ENCODE results near the gene PIP5KL1. TPM values are rescaled to one million over a fixed set of nuclear protein-coding genes. Genes with fewer than 3 reads are reported as not detected.

The PIP5KL1 gene
- total RNA-seq, 2 experiments from 2014 or later: 0.94 to 2.9 TPM

DNA sequence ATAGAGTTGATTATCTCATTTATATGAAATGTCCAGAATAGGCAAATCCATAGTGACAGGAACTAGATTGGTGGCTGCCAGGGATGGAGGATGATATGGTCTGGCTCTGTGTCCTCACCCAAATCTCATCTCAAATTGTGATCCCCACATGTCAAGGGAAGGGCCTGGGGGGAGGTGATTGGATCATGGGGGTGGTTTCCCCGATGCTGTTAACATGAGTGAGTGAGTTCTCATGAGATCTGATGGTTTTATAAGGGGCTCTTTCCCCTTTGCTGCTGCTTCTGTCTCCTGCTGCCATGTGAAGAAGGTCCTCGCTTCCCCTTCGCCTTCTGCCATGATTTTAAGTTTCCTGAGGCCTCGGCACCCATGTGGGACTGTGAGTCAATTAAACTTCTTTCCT is 28.8 kb upstream of the PIP5KL1 start:
- Mint-ChIP-seq H3K36me3 (peaks cover 7% of the 10 kb centered on the region), H3K4me1 (ENCODE audit: low read depth) (peaks cover 91% of the 10 kb centered on the region), H3K27me3 (no peaks in the 10 kb centered on the region), H3K9me3 (no peaks in the 10 kb centered on the region), H3K4me3 (no peak overlapping the region), H3K27ac (peak overlapping the region; percentile 87)
- ChIA-PET POLR2A (no interaction called here), CTCF (interaction anchor here (1.0 to 9.9 kb wide), 4 partner anchors 17 to 76 kb away, joined by 3 to 142 read pairs (median 62); no protein-coding TSS in a partner anchor)
- intact Hi-C loops (cut with micrococcal nuclease): loop anchor here (5.0 kb wide), 1 partner anchor 158 kb away; no protein-coding TSS in a partner anchor
- DNase-seq: no peak

DNA sequence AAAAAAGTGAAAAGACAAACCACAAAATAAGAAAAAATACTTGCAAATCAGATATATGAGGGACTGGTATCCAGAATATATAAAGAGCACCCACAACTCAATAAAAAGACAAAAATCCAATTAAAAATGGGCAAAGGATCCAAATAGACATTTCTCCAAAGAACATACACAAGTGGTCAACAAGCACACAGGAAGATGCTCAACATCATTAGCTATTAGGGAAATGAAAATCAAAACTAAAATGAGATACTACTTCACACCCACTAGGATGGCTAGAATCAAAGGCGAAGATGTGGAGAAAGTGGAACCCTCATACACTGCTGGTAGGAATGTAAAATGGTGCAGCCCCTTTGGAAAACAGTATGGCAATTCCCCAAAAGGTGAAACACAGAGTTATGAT is 28.2 kb upstream of the PIP5KL1 start:
- Mint-ChIP-seq H3K36me3 (peaks cover 7% of the 10 kb centered on the region), H3K4me1 (ENCODE audit: low read depth) (peaks cover 91% of the 10 kb centered on the region), H3K9me3 (no peaks in the 10 kb centered on the region), H3K4me3 (no peak overlapping the region), H3K27ac (peak overlapping the region; percentile 26), H3K27me3 (no peaks in the 10 kb centered on the region)
- POLR2A ChIA-PET: no interaction called here
- intact Hi-C loops (cut with micrococcal nuclease): loop anchor here (5.0 kb wide), 1 partner anchor 159 kb away; no protein-coding TSS in a partner anchor
- DNase-seq: no peak
- CTCF ChIA-PET: interaction anchor here (0.9 to 9.9 kb wide), 6 partner anchors 9 to 76 kb away, joined by 3 to 142 read pairs (median 4); no protein-coding TSS in a partner anchor

GRCh38 chr9:127955294-127956015 is 24.9 kb upstream of the PIP5KL1 start:
- Mint-ChIP-seq H3K27ac (peak overlapping the region; percentile 92), H3K27me3 (no peaks in the 10 kb centered on the region), H3K4me3 (peak overlapping the region; percentile 30), H3K9me3 (no peaks in the 10 kb centered on the region), H3K4me1 (ENCODE audit: low read depth) (peaks cover 80% of the 10 kb centered on the region), H3K36me3 (peaks cover 3% of the 10 kb centered on the region)
- ChIA-PET CTCF (interaction anchor here (0.6 to 9.9 kb wide), 27 partner anchors 8 to 162 kb away, joined by 3 to 142 read pairs (median 6); partner anchors contain the start of gene EEIG1), POLR2A (interaction anchor here (1.1 to 2.7 kb wide), 7 partner anchors 8 to 71 kb away, joined by 3 to 31 read pairs (median 6); partner anchors contain the start of gene EEIG1)
- peak; percentile 95 for DNase-seq
- intact Hi-C loops (cut with micrococcal nuclease): loop anchor here (1.0 to 5.0 kb wide), 5 partner anchors 15 to 162 kb away; no protein-coding TSS in a partner anchor

DNA sequence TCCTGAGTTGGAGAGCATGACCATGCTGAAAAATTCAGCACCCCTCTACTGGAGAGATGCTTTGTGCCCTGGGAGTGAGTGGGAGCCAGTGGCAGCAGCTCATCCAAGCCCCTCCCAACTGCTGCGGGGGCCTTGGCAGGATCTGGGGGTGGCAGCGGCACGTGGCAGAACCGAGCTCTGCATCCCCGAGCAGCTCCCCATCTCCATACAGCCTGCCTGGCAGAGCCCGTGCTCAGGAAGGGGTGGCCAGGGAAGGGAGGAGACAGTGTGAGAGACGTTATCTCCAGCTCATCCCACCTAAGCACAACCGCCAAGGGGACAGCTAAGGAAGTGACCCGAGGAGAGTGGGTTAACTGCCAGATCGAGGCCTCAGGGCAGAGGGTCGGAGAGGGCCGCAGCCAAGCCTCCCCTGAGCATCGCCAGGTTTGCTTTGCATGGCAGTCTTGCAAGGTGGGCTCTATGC is 24.3 kb upstream of the PIP5KL1 start:
- intact Hi-C loops (cut with micrococcal nuclease): loop anchor here (1.0 to 5.0 kb wide), 5 partner anchors 15 to 162 kb away; no protein-coding TSS in a partner anchor
- Mint-ChIP-seq H3K9me3 (no peaks in the 10 kb centered on the region), H3K27ac (peak overlapping the region; percentile 92), H3K4me3 (no peak overlapping the region), H3K27me3 (no peaks in the 10 kb centered on the region), H3K4me1 (ENCODE audit: low read depth) (peaks cover 78% of the 10 kb centered on the region), H3K36me3 (peaks cover 5% of the 10 kb centered on the region)
- CTCF ChIA-PET: interaction anchor here (0.7 to 9.9 kb wide), 22 partner anchors 9 to 163 kb away, joined by 3 to 142 read pairs (median 10); partner anchors contain the start of gene EEIG1
- DNase-seq: no peak
- POLR2A ChIA-PET: interaction anchor here (1.1 to 2.7 kb wide), 8 partner anchors 8 to 77 kb away, joined by 3 to 31 read pairs (median 6); partner anchors contain the start of gene EEIG1

DNA sequence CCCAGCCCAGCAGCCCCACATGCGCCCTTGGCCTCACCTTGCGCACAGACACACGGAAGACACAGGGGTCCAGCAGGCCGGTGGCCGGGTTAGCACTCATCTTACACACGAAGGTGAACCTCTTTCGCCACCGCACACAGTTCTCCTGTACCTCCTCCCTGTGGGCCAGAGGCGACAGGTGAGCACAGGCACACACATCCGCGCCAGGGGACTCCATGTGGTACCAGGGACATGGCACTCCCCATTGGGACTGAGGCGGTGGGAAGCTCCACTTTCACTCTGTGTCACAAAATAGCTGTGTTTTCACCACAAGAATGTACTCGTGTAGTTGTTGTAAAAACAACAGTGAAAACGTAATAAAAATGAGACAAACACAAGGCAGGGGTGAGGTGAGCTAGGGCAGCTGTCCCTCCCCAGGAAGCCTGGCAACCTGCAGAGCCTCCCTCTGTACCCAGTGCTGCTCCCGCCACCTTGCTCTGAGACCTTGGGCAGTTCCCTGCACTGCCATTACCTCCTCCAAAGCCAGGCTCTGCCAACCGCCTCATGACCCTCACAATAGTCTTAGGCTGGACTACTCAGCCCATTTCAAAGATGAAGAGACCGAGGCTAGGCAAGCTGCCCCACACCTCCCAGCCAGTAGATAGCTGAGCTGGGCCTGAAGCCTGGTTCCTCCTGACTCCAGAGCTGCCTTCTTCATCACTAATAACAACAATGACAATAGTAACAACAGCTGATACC is 23.4 kb upstream of the PIP5KL1 start:
- CTCF ChIA-PET: interaction anchor here (1.0 to 9.9 kb wide), 12 partner anchors 10 to 164 kb away, joined by 3 to 142 read pairs (median 14); partner anchors contain the start of gene EEIG1
- DNase-seq: peak; percentile 46
- intact Hi-C loops (cut with micrococcal nuclease): no loop called here

DNA sequence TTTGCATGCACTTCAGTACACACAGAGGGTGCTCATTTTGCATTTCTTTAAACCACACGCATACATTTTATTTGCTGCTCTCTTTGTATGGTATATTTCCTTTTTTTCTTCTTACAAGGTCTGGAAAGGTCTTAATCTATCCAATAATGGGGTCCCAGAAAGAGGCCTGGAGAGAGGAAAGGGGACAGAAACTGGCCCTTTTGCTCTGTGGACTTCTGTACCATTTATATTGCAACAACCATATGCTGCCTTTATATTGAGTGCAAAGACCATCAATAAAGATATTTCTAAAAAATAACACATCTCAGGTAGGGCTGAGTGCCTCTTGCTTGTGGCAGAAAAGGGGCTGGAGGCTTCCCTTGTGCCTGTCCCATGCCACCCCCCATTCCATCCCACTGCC is 22.6 kb upstream of the PIP5KL1 start:
- ChIA-PET POLR2A (interaction anchor here (1.3 kb wide), 1 partner anchor 82 kb away, joined by 3 read pairs; no protein-coding TSS in a partner anchor), CTCF (interaction anchor here (1.1 to 9.9 kb wide), 6 partner anchors 10 to 164 kb away, joined by 3 to 142 read pairs (median 16); no protein-coding TSS in a partner anchor)
- H3K4me3 Mint-ChIP-seq: no peak overlapping the region
- H3K4me1 Mint-ChIP-seq (ENCODE audit: low read depth): peaks cover 67% of the 10 kb centered on the region
- no peak for DNase-seq
- peaks cover 5% of the 10 kb centered on the region for H3K36me3 Mint-ChIP-seq
- H3K27ac Mint-ChIP-seq: peak overlapping the region; percentile 23
- no peaks in the 10 kb centered on the region for H3K27me3 Mint-ChIP-seq
- H3K9me3 Mint-ChIP-seq: no peaks in the 10 kb centered on the region
- intact Hi-C loops (cut with micrococcal nuclease): no loop called here

More for the DNA sequence above, 23.4 kb upstream of the PIP5KL1 start:
- H3K36me3 Mint-ChIP-seq: peaks cover 5% of the 10 kb centered on the region
- POLR2A ChIA-PET: interaction anchor here (1.1 to 2.7 kb wide), 7 partner anchors 9 to 78 kb away, joined by 3 to 31 read pairs (median 6); partner anchors contain the start of gene EEIG1
- peak overlapping the region; percentile 92 for H3K27ac Mint-ChIP-seq
- no peak overlapping the region for H3K4me3 Mint-ChIP-seq
- H3K27me3 Mint-ChIP-seq: no peaks in the 10 kb centered on the region
- H3K9me3 Mint-ChIP-seq: no peaks in the 10 kb centered on the region
- peaks cover 69% of the 10 kb centered on the region for H3K4me1 Mint-ChIP-seq (ENCODE audit: low read depth)

DNA sequence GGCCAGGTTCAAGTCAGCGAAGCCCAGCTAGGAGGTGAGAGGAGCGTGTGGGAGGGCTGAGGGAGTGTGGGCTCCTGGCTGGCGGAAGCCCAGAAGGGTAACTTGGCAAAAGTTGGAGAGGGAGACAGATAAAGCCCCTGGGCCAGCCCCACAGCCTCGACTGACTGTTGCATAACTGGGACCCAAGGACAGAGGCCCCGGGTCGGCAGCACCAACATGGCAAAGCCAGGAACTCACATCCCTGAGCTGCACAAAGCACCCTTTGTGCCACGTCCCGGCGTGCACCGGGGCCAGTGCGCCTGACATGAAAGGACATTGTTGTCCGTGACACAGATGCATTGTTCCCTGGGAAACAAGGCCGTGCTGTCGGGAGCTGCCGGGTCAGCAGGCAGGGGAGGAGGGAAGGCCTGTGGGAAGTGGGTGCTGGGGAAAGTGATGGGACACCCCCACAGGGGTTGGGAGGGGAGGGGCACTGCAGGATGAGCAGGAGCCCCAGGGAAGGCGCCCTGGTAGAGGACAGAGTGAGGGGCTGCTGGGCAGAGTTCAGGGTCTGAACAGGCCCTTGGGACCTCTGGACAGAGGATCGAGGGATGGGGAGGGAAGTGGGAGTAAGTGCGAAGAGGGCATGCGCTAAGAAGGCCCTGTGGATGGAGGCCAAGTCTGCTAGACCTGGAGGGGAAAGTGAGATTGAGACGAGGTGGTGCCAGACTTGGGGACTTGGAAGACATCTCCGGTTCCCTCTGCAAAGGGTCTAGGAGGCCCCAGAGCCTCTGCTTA is 20.1 kb upstream of the PIP5KL1 start:
- DNase-seq: no peak
- intact Hi-C loops (cut with micrococcal nuclease): no loop called here
- Mint-ChIP-seq H3K27ac (peak overlapping the region; percentile 53), H3K9me3 (no peaks in the 10 kb centered on the region), H3K27me3 (no peaks in the 10 kb centered on the region), H3K4me1 (ENCODE audit: low read depth) (peaks cover 49% of the 10 kb centered on the region), H3K36me3 (peaks cover 4% of the 10 kb centered on the region), H3K4me3 (no peak overlapping the region)
- CTCF ChIA-PET: interaction anchor here (1.4 to 9.9 kb wide), 2 partner anchors 8 to 84 kb away, joined by 6 to 120 read pairs; no protein-coding TSS in a partner anchor
- POLR2A ChIA-PET: no interaction called here

DNA sequence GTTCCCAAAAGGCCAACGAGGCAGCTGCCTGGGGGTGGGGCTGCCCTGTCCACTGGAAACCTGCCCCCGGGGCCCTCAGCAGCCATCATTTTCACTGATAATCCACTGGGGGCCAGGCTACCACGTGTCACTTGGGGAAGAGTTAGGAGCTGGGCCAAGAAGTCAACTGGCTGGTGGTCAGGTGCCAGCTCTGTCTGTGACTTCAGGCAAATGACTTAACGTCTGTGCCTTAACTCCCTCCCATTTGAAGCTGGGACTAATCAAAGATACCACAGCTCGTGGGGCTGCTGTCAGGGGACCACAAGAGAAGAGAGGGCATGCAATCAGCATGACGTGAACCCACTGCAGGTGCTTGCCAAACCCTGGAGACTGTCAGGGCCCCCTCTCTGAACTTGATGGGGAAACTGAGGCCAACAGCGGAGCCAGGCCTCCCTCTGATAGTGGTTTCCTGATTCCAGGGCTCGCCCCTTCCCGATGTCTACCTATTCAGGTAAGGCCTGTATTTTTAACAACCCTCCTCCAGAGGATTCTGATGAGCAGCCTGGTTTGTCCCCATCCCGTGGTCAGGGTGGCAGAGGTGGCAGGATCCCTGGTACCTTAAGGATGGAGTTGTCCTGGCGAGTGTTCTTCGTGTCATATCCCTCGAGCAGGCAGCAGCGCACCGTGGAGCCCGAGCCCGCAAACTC is 19.4 kb upstream of the PIP5KL1 start:
- Mint-ChIP-seq H3K36me3 (peaks cover 8% of the 10 kb centered on the region), H3K4me3 (no peak overlapping the region), H3K4me1 (ENCODE audit: low read depth) (peaks cover 42% of the 10 kb centered on the region), H3K27me3 (no peaks in the 10 kb centered on the region), H3K27ac (peak overlapping the region; percentile 53), H3K9me3 (no peaks in the 10 kb centered on the region)
- intact Hi-C loops (cut with micrococcal nuclease): no loop called here
- ChIA-PET CTCF (interaction anchor here (0.5 to 9.9 kb wide), 6 partner anchors 7 to 168 kb away, joined by 3 to 120 read pairs (median 3); partner anchors contain the start of gene CDK9), POLR2A (interaction anchor here (0.6 to 1.2 kb wide), 2 partner anchors 23 to 69 kb away, joined by 3 to 4 read pairs; no protein-coding TSS in a partner anchor)
- DNase-seq: no peak

DNA sequence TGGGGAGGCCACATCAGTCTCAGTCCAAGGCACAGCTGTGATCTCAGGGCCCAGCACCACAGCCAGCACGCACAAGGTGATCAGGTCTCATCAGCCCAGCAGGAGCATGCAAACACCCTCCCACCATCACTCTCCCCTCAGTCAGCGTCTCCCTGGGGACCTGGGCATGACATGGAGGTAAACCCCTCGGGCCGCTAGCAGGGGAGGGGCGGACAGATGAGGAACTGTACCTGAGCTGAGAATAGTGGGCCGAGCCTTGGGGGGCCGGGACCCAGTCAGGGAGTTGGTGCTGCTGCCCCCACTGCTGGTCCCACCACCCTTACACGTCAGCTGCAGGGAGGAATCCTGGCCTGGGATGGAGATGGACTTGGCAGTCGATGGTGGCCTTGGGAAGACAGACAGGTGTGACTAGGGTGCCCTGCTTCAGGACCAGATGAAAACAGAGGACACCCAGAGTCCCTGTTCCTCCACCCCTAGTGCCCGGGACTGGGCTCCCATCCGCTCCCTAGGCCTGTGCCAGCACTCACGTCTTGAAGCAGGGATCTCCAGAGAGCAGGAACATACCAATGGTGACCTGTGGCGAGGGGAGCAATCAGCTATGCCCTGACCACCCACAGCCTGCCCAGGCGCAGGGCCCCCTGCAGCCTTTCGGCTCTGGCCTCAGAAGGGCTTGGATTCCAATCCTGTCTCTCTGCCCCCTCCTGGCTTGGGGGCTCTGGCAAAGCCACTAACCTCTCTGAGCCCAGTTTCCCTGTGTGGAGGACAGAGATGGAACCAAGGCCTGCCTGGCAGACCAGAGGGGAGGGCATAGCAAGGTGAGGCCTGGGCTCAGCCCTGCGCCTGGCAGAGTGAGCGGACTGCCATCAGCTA is 17.5 kb upstream of the PIP5KL1 start:
- no peaks in the 10 kb centered on the region for H3K9me3 Mint-ChIP-seq
- peaks cover 33% of the 10 kb centered on the region for H3K4me1 Mint-ChIP-seq (ENCODE audit: low read depth)
- H3K4me3 Mint-ChIP-seq: no peak overlapping the region
- intact Hi-C loops (cut with micrococcal nuclease): no loop called here
- no peak overlapping the region for H3K27ac Mint-ChIP-seq
- H3K27me3 Mint-ChIP-seq: no peaks in the 10 kb centered on the region
- no peak for DNase-seq
- peaks cover 18% of the 10 kb centered on the region for H3K36me3 Mint-ChIP-seq
- ChIA-PET POLR2A (no interaction called here), CTCF (interaction anchor here (1.0 to 15.3 kb wide), 3 partner anchors 86 to 177 kb away, joined by 3 to 347 read pairs (median 6); no protein-coding TSS in a partner anchor)

DNA sequence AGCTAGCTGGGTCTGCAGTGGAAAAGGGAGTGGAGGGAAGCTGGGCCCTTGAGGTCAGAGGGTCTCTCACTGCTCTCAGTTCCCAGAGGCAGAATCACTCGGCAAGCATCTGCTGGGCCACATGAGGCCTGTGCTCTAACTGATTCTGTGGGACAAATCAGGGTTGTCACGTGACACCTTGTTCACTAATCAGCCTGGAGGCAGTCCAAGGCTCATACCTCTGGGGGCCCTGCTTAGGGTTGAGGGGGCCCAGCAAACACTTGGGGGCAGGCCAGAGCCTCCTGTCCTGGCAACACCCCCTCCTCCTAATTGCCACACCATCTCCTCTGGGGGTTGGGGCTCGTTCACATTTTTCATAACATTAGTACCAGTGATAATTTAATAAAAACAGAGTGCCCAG is 16.2 kb upstream of the PIP5KL1 start:
- Mint-ChIP-seq H3K27ac (no peak overlapping the region), H3K27me3 (no peaks in the 10 kb centered on the region), H3K36me3 (peaks cover 26% of the 10 kb centered on the region), H3K4me1 (ENCODE audit: low read depth) (peaks cover 30% of the 10 kb centered on the region), H3K4me3 (no peak overlapping the region), H3K9me3 (no peaks in the 10 kb centered on the region)
- ChIA-PET POLR2A (no interaction called here), CTCF (interaction anchor here (1.2 to 15.3 kb wide), 2 partner anchors 9 to 90 kb away, joined by 3 to 347 read pairs; no protein-coding TSS in a partner anchor)
- intact Hi-C loops (cut with micrococcal nuclease): no loop called here
- no peak for DNase-seq

Measured in activated CD4-positive, alpha-beta memory T cell treated with anti-CD3 and anti-CD28 coated beads for 36 hours (primary cell).